AG04450 (cell line): ENCODE measurements around the gene PKNOX2. TPM values are rescaled to one million over a fixed set of nuclear protein-coding genes. Genes with fewer than 3 reads are reported as not detected.

Experiments used
- CTCF ChIA-PET: fragments of 300-600, 350-600 bp; formaldehyde crosslinking; extraction: SDS; loops from one replicate; lab custom pipeline; 2022; ENCODE audit warnings: antibody characterized with exemption, inconsistent platforms; lab: Charles Lee
- POLR2A ChIA-PET: fragments of 350-600 bp; formaldehyde crosslinking; extraction: SDS; loops from one replicate; lab custom pipeline; 2021; ENCODE audit warnings: antibody characterized with exemption, inconsistent platforms; lab: Yijun Ruan, JAX
- DNase-seq: peaks from one replicate; pipeline ENCODE4 v3.0.0-alpha.2; 2011; ENCODE audit warnings: low read depth, low spot score
- H3K27ac ChIP-seq: one replicate; pipeline ENCODE4 v1.5.1; 2012; ENCODE audit warnings: low read depth, low read length, control low read depth
- H3K27me3 ChIP-seq: one replicate; pipeline ENCODE4 v1.6.0; 2012; ENCODE audit warnings: low read length; ENCODE audit not compliant: control insufficient read depth, insufficient read depth
- H3K4me3 ChIP-seq: 2 replicates; pipeline ENCODE4 v1.5.1; 2011; ENCODE audit warnings: mild to moderate bottlenecking, low read depth, low read length, control low read depth
- H3K9me3 ChIP-seq: 2 replicates; pipeline ENCODE4 v1.5.1; 2012; ENCODE audit warnings: low read length; ENCODE audit not compliant: control insufficient read depth, insufficient read depth
- CTCF ChIP-seq: IDR thresholded peaks from 2 replicates; pipeline ENCODE4 v1.5.1; 2011; ENCODE audit warnings: low read depth, low read length, control low read depth, inconsistent platforms
- polyA plus RNA-seq: library from polyadenylated mRNA; depleted of rRNA; stranded (reverse); fragments of >200 nt; gene quantifications from 2 replicates; pipeline ENCODE4 v1.2.3, GENCODE V29; 2011

The PKNOX2 gene
- polyA plus RNA-seq, 1 experiment, result 3.0 TPM

GRCh38 chr11:125270106-125270505 is 105.6 kb downstream of the PKNOX2 start:
- no peak for TF ChIP-seq CTCF
- ChIA-PET CTCF (interaction anchor here (0.5 to 1.7 kb wide), 2 partner anchors 76 to 507 kb away, joined by 6 to 7 read pairs; no protein-coding TSS in a partner anchor), POLR2A (no interaction called here)
- H3K9me3 ChIP-seq, result no peaks in the 10 kb centered on the region
- no peaks in the 10 kb centered on the region for H3K27me3 ChIP-seq
- DNase-seq, result no peak
- no peak overlapping the region for H3K4me3 ChIP-seq
- H3K27ac ChIP-seq, result no peak overlapping the region

- POLR2A ChIA-PET, result no interaction called here
- H3K9me3 ChIP-seq, result no peaks in the 10 kb centered on the region
- CTCF ChIA-PET, result interaction anchor here (0.5 to 1.7 kb wide), 2 partner anchors 75 to 507 kb away, joined by 6 to 7 read pairs; no protein-coding TSS in a partner anchor
- no peaks in the 10 kb centered on the region for H3K27me3 ChIP-seq
- no peak overlapping the region for H3K4me3 ChIP-seq
- DNase-seq, result peak; percentile 21
- no peak overlapping the region for H3K27ac ChIP-seq
- TF ChIP-seq CTCF, result no peak
These were observed 106.2 kb downstream of the PKNOX2 start for GRCh38 chr11:125270711-125271110.

GRCh38 chr11:125271483-125272091 is 107.0 kb downstream of the PKNOX2 start:
- H3K27me3 ChIP-seq, result no peaks in the 10 kb centered on the region
- H3K9me3 ChIP-seq, result no peaks in the 10 kb centered on the region
- H3K27ac ChIP-seq, result no peak overlapping the region
- no peak overlapping the region for H3K4me3 ChIP-seq
- CTCF ChIA-PET, result interaction anchor here (1.0 to 1.7 kb wide), 3 partner anchors 74 to 129 kb away, joined by 3 to 7 read pairs (median 3); no protein-coding TSS in a partner anchor
- POLR2A ChIA-PET, result interaction anchor here (1.0 kb wide), 1 partner anchor 8 kb away, joined by 5 read pairs; no protein-coding TSS in a partner anchor
- TF ChIP-seq CTCF, result no peak
- no peak for DNase-seq

- DNase-seq, result no peak
These were observed 107.5 kb downstream of the PKNOX2 start for GRCh38 chr11:125272092-125272491.

More at GRCh38 chr11:125272092-125272491, 107.5 kb downstream of the PKNOX2 start:
- no peak for TF ChIP-seq CTCF
- Histone ChIP-seq H3K4me3 (no peak overlapping the region), H3K9me3 (no peaks in the 10 kb centered on the region), H3K27ac (no peak overlapping the region), H3K27me3 (no peaks in the 10 kb centered on the region)
- ChIA-PET CTCF (interaction anchor here (0.8 to 1.0 kb wide), 3 partner anchors 74 to 130 kb away, joined by 3 to 5 read pairs (median 3); no protein-coding TSS in a partner anchor), POLR2A (interaction anchor here (1.0 kb wide), 1 partner anchor 9 kb away, joined by 5 read pairs; no protein-coding TSS in a partner anchor)
